Activated naive CD8-positive, alpha-beta T cell treated with anti-CD3 and anti-CD28 coated beads for 36 hours (primary cell): ENCODE results near the gene PAK5. TPM values are rescaled to one million over a fixed set of nuclear protein-coding genes. Genes with fewer than 3 reads are reported as not detected.
"Not testable (repeated sequence)": the region's sequence is repeated elsewhere in the genome, so short reads cannot be mapped to it uniquely, and the experiment has no call there.

Source experiments
- DNase-seq: peaks from one replicate; pipeline ENCODE4 v3.0.0; 2021
- H3K27ac Mint-ChIP-seq: one replicate; pipeline ENCODE4 v1.8.0; 2022; ENCODE audit warnings: mild to moderate bottlenecking, moderate library complexity, mixed read lengths
- H3K27me3 Mint-ChIP-seq: one replicate; pipeline ENCODE4 v1.8.0; 2022; ENCODE audit warnings: mild to moderate bottlenecking, mixed read lengths
- H3K36me3 Mint-ChIP-seq: one replicate; pipeline ENCODE4 v1.8.0; 2021; ENCODE audit warnings: mild to moderate bottlenecking, mixed read lengths
- H3K4me1 Mint-ChIP-seq: one replicate; pipeline ENCODE4 v1.8.0; 2021; ENCODE audit warnings: mixed read lengths
- H3K4me3 Mint-ChIP-seq: one replicate; pipeline ENCODE4 v1.8.0; 2022; ENCODE audit warnings: mild to moderate bottlenecking, moderate library complexity, mixed read lengths
- H3K9me3 Mint-ChIP-seq: one replicate; pipeline ENCODE4 v1.8.0; 2022; ENCODE audit warnings: mixed read lengths
- total RNA-seq, 2 experiments: library from RNA; stranded (reverse); gene quantifications; one replicate each; pipeline ENCODE4 v1.2.3, GENCODE V29; 2021

The PAK5 gene
- total RNA-seq, 2 experiments from 2014 or later, result not detected

DNA sequence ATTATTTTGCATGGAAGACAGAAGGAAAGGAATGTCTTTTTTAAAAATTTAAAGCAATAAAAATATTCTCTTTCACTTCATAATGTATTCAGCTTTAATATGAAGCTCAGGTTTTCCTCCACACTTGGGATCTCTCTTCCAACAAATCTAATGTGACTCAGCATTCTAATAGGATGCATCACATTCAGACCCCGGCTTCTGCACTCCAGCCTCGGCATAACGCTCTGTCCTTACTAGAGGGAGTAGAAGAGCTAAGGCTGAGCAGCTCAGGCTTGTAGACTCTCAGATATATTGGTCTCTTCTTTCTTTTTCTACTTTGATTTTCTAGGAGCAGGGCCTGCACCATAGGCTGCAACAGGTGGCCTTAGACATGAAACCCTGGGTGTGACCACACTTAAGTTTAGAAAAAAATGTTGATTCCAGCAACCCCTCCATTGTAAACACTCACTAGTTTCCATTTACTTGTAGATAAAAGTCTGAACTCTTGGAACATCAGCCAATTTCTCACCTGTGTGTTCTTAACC, 161.7 kb downstream of the PAK5 start:
- no peak for DNase-seq
- H3K27ac Mint-ChIP-seq, result no peak overlapping the region
- peaks cover 4% of the 10 kb centered on the region for H3K9me3 Mint-ChIP-seq
- H3K4me3 Mint-ChIP-seq, result no peak overlapping the region
- H3K4me1 Mint-ChIP-seq, result no peaks in the 10 kb centered on the region
- peaks cover 5% of the 10 kb centered on the region for H3K27me3 Mint-ChIP-seq
- H3K36me3 Mint-ChIP-seq, result no peaks in the 10 kb centered on the region

DNA sequence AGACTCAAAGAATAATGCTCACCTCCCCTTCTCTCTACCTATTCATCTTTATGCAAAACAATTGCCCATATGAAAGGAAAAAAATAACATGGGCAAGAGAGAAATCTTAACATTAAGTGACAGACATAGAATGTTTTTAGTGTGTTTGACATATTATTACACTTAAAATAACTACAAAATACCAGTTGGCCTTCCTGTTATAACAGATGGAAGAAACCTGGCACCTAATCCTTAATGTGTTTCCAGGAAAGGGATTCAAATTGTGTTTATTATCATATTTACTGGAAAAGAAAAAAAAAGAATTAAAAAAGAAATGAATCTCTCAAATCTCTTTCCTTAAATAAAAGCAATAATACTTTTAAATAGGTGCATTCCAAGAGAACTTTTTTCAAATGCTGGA, 165.9 kb downstream of the PAK5 start:
- Mint-ChIP-seq H3K4me1 (no peaks in the 10 kb centered on the region), H3K4me3 (no peak overlapping the region), H3K9me3 (peaks cover 4% of the 10 kb centered on the region), H3K36me3 (no peaks in the 10 kb centered on the region), H3K27ac (no peak overlapping the region), H3K27me3 (peaks cover 7% of the 10 kb centered on the region)
- DNase-seq, result no peak

DNA sequence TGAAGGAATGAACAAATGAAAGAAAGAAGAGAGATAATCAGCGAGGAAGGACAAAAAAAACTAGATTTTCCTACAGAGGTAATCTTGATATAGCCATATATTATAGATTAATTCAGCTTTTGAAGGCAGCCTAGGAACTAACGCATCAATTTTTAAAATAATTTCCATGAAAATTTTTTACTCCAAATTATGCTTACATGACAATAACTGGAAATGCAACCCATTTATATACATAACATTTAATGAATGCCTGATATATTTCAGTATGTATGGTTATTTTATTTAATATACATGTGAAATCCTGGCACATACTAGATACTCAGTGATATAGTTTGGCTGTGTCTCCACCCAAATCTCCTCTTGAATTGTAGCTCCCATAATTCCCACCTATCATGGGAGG, 166.8 kb downstream of the PAK5 start:
- Mint-ChIP-seq H3K9me3 (peaks cover 4% of the 10 kb centered on the region), H3K36me3 (no peaks in the 10 kb centered on the region), H3K27me3 (peaks cover 7% of the 10 kb centered on the region), H3K4me1 (no peaks in the 10 kb centered on the region), H3K27ac (no peak overlapping the region), H3K4me3 (no peak overlapping the region)
- DNase-seq, result no peak

DNA sequence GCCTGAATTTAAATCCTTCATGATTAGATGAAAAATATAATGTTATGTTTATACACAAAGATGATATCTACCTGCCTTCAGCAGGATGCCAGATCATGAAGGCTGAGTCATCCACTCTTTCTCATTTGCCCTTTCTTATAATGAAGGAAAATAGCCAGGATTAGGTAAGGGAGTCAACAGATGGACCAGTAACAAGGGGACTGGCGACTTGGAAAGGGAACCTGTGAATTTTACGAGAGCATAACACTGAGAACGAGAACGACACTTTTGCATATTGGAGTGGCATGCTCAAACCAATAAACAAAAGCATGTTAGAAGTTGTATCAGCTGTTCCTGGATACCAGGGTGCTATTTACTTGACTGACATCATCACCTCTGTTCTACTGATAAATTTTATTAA, 170.5 kb downstream of the PAK5 start:
- no peak for DNase-seq
- Mint-ChIP-seq H3K27me3 (peaks cover 7% of the 10 kb centered on the region), H3K27ac (no peak overlapping the region), H3K9me3 (peaks cover 2% of the 10 kb centered on the region), H3K4me3 (no peak overlapping the region), H3K4me1 (no peaks in the 10 kb centered on the region), H3K36me3 (no peaks in the 10 kb centered on the region)

DNA sequence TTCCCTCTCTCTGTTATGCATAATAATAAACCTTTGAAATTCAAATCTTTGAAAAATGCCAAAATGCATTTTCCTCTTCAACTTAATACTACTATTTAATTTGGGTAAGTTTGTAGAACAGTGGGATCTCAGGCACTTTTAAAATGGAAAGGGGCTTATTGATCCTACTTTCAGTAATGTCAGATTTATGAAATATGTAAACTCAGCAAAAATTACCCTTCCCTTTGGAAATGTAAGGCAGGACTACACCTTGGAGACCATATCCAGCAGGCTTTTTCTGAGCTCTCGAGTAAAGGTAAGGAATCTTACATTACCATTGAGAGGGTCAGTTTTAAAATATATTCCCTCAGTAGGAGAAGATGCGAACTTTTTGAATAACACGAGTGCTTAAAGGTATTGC, 175.5 kb downstream of the PAK5 start:
- H3K4me1 Mint-ChIP-seq, result no peaks in the 10 kb centered on the region

DNA sequence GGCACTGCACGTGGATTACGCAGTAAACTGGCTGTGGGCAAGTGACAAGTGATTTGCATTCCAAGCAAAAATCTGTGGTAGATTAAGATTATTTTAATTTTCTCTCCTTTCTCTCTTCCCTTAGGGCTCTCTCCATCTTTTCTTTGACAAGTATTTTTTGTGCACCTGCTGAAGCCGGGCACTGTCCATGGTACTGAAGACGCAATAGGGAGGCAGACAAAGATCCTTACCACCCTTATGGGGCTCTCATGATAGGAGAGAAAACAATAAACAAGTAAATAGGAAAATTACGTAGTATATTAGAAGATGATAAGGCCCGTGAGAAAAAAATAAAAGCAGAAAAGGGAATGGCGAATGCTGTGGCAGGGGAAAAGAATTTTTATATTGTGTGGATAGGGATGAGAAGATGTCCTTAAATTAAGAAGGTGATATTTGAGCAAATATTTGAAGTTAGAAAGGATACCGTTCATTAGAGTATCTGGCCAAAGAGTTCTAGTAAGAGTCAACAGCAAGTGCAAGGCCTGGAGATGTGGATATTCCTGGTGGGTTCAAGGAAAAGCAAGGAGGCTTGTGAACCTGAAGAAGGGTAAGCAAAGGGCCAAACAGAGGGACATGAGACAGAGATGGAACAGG, 178.5 kb downstream of the PAK5 start:
- H3K27ac Mint-ChIP-seq, result no peak overlapping the region
- H3K9me3 Mint-ChIP-seq, result peaks cover 6% of the 10 kb centered on the region
- no peaks in the 10 kb centered on the region for H3K36me3 Mint-ChIP-seq
- peaks cover 3% of the 10 kb centered on the region for H3K27me3 Mint-ChIP-seq
- H3K4me3 Mint-ChIP-seq, result no peak overlapping the region
- no peaks in the 10 kb centered on the region for H3K4me1 Mint-ChIP-seq
- no peak for DNase-seq

More for the DNA sequence above, 175.5 kb downstream of the PAK5 start:
- Mint-ChIP-seq H3K9me3 (peaks cover 6% of the 10 kb centered on the region), H3K36me3 (no peaks in the 10 kb centered on the region), H3K4me3 (no peak overlapping the region), H3K27me3 (no peaks in the 10 kb centered on the region), H3K27ac (no peak overlapping the region)
- no peak for DNase-seq

DNA sequence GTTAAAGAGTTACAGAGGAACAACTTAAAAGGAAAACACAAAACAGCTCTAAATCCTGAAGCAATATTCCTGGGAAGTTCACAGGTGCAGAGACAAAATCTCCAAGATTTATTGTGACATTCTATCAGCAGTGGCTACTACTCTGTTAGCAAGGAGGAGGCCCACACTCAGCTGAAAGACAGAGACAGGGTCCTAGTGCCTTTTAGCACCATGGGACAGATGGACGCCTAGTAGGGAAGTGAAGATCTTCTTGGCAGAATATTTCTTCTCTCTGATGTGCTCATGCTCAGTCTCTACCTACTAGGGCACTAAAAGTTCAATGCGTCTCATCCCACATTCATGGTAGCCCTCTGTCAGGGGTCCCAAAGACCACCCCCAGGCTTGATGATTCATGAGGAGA, 191.1 kb downstream of the PAK5 start:
- Mint-ChIP-seq H3K4me1 (no peaks in the 10 kb centered on the region), H3K36me3 (no peaks in the 10 kb centered on the region), H3K27ac (no peak overlapping the region), H3K4me3 (no peak overlapping the region), H3K27me3 (no peaks in the 10 kb centered on the region), H3K9me3 (no peaks in the 10 kb centered on the region)
- DNase-seq, result no peak

DNA sequence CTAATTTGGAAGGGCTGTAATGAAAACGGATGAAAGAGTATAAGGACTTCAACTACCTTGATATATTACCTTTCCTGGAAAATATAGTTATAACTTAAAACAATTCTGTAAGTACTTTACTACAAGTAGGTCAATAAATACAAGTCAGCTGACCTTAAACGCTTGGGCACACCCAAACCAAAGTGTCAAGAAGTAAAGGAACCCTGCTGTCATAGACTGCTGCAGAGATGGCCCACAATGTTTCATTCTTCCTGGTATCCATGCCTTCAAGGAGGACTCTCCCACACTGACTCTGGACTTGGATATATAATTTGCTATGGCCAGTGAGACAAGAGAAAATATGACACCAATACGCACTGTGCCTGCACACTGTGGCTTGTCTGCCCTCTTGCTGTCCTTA, 192.5 kb downstream of the PAK5 start:
- H3K4me3 Mint-ChIP-seq, result no peak overlapping the region
- no peaks in the 10 kb centered on the region for H3K4me1 Mint-ChIP-seq
- H3K27ac Mint-ChIP-seq, result no peak overlapping the region
- no peaks in the 10 kb centered on the region for H3K36me3 Mint-ChIP-seq
- no peaks in the 10 kb centered on the region for H3K9me3 Mint-ChIP-seq
- no peaks in the 10 kb centered on the region for H3K27me3 Mint-ChIP-seq
- DNase-seq, result no peak

DNA sequence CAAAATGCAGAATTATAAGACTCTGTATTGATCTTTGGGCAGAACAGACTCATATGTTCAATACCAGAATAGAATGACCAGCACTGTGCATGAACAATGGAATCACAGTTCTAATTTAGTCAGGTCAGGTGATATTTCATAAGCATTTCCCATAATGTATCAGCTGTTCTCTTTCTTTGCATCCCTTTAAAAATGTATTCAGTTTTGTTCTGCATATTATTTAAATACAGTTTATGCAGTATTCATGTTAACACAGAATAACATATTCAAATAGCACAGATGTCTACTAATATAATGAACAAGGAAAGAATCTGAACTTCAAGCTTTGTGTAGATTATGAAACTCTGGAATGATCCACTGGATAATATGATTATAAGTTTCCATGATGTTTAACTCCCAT, 196.0 kb downstream of the PAK5 start:
- no peaks in the 10 kb centered on the region for H3K27me3 Mint-ChIP-seq
- no peak for DNase-seq
- no peaks in the 10 kb centered on the region for H3K4me1 Mint-ChIP-seq
- no peak overlapping the region for H3K27ac Mint-ChIP-seq
- H3K36me3 Mint-ChIP-seq, result no peaks in the 10 kb centered on the region
- peaks cover 6% of the 10 kb centered on the region for H3K9me3 Mint-ChIP-seq
- H3K4me3 Mint-ChIP-seq, result no peak overlapping the region

DNA sequence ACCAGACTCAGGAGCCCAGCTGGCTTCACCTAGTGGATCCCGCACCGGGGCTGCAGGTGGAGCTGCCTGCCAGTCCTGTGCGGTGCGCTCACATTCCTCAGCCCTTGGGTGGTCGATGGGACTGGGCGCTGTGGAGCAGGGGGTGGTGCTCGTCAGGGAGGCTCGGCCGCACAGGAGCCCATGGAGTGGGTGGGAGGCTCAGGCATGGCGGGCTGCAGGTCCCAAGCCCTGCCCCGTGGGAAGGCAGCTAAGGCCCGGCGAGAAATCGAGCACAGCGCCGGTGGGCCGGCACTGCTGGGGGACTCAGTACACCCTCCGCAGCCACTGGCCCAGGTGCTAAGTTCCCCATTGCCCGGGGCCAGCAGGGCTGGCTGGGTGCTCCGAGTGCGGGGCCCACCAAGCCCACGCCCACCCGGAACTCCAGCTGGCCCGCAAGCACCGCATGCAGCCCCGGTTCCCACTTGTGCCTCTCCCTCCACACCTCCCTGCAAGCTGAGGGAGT, 197.3 kb downstream of the PAK5 start:
- H3K4me1 Mint-ChIP-seq, H3K4me3 Mint-ChIP-seq, H3K27ac Mint-ChIP-seq, DNase-seq, H3K36me3 Mint-ChIP-seq, H3K9me3 Mint-ChIP-seq, H3K27me3 Mint-ChIP-seq: not testable (repeated sequence)

DNA sequence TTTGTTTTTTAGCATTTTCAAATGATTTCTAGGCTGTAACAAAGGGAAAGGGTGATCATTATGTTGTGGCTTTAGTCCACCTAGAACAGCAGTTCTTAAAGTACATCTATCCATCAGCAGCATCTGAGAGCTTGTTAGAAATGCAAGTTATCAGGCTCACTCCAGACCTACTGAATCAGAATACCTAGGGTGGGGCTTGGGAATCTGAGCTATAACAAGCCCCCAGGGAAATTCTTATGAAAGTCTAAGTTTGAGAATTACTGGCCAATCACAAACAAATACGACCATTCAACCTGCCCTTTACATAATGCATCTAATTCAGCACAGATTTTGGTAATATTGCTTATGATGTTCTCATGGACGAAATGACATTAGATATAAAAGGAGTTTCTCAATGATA, 201.0 kb downstream of the PAK5 start:
- Mint-ChIP-seq H3K9me3 (peaks cover 6% of the 10 kb centered on the region), H3K27me3 (no peaks in the 10 kb centered on the region), H3K36me3 (no peaks in the 10 kb centered on the region), H3K4me3 (no peak overlapping the region), H3K27ac (no peak overlapping the region), H3K4me1 (no peaks in the 10 kb centered on the region)
- no peak for DNase-seq

DNA sequence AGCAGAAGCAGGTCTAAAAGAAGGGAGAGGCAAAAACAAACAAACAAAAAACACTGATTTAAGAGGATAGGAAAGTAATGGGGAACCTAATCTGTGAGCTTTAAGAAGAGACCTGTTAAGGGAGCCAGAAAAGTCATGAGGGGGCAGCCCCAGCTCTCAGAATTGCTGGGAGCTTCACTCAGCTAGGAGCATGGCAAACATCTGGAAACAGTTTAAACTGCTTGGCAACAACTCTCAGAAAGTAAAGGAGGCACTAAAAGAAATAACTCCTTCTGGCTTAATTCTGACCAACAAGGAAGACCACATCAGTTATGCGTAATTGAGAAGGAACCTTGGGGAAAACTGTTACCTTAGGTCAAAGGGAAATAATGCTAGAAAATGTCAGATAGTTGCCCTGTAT, 203.1 kb downstream of the PAK5 start:
- no peak overlapping the region for H3K27ac Mint-ChIP-seq
- H3K4me1 Mint-ChIP-seq, result no peaks in the 10 kb centered on the region
- H3K4me3 Mint-ChIP-seq, result no peak overlapping the region
- DNase-seq, result no peak
- H3K36me3 Mint-ChIP-seq, result no peaks in the 10 kb centered on the region
- H3K9me3 Mint-ChIP-seq, result peaks cover 4% of the 10 kb centered on the region
- H3K27me3 Mint-ChIP-seq, result no peaks in the 10 kb centered on the region

DNA sequence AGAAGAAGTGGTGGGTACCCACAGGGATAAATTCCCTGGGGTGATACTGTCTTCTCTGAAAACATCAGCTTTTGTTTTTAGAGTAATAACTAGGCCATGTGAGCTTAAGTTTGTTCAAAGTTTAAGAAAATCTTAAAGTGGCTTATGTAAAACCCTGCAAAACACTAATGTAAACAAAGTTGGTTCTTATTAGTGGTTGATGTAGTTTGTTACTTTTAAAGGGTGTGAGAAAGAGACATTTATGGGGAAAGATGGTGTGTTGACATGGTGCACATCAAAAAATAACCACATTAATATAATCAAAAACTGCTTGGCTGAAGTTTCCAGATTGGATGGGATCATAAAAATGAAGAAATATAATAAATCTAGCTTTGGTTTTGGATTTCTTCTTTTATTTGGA, 204.5 kb downstream of the PAK5 start:
- H3K4me3 Mint-ChIP-seq, result no peak overlapping the region

DNA sequence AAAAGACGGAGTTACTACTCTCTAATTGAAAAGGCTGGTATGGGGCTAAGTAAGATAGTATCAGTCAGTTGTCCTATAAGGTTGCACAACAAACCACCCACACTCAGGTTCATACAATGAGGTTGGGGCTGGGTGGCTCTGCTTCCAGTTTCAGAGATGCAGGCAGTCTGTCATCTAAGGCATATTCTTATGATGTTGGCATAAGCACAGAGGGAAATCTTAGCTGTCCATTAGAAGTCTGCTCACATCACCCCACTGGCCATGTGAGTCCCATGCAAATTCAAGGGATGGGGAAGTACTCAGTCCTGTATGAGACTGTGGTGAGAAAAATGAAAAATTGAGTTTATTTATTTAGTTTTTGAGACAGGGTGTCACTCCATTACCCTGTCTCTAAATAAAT, 205.9 kb downstream of the PAK5 start:
- H3K4me3 Mint-ChIP-seq, result no peak overlapping the region
- H3K4me1 Mint-ChIP-seq, result no peaks in the 10 kb centered on the region
- H3K9me3 Mint-ChIP-seq, result no peaks in the 10 kb centered on the region
- H3K27ac Mint-ChIP-seq, result no peak overlapping the region
- no peaks in the 10 kb centered on the region for H3K36me3 Mint-ChIP-seq
- no peak for DNase-seq
- no peaks in the 10 kb centered on the region for H3K27me3 Mint-ChIP-seq

More for the DNA sequence above, 204.5 kb downstream of the PAK5 start:
- no peaks in the 10 kb centered on the region for H3K36me3 Mint-ChIP-seq
- no peaks in the 10 kb centered on the region for H3K27me3 Mint-ChIP-seq
- H3K4me1 Mint-ChIP-seq, result no peaks in the 10 kb centered on the region
- no peak overlapping the region for H3K27ac Mint-ChIP-seq
- no peak for DNase-seq
- no peaks in the 10 kb centered on the region for H3K9me3 Mint-ChIP-seq

DNA sequence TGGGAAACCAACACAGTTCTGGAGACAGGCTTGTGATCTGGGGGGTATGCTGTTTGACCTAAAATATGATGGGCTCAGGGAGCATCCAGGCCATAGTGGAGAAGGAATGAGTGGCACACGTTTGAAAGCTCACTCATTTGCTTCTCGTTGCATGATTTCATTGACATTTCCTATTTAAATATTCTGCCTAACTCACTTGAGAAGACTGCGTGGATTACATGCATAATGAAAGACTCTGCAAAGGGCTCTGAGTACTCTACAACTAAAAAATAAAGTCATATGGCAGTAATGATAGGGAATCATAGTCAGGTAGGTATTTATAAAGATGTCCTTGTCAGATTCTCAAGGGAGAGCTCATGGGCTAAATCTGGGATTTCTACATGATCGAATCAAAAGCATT, 206.6 kb downstream of the PAK5 start:
- Mint-ChIP-seq H3K27ac (no peak overlapping the region), H3K27me3 (no peaks in the 10 kb centered on the region)

DNA sequence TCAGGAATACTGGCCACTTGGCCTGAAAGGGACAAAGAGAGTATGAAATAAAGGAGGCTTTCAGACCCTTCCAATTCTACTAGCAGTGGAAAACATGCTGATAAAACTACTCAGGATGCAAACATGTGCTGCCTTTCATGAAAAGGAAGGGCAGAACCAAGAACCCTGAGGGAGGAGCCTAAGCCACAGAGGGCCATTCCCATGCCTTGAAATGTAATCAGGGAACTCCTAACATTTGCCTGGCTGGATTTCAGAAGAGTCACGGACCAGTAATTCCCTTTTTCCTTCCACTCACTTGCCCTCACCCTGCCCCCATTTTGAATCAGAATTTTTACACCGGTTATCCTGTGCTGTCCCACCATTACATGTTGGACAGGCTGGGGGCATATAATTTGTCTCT, 208.3 kb downstream of the PAK5 start:
- H3K4me3 Mint-ChIP-seq, result no peak overlapping the region
- peaks cover under 1% of the 10 kb centered on the region for H3K27me3 Mint-ChIP-seq
- H3K36me3 Mint-ChIP-seq, result no peaks in the 10 kb centered on the region
- H3K4me1 Mint-ChIP-seq, result no peaks in the 10 kb centered on the region
- H3K9me3 Mint-ChIP-seq, result no peaks in the 10 kb centered on the region
- H3K27ac Mint-ChIP-seq, result no peak overlapping the region
- DNase-seq, result no peak

More for the DNA sequence above, 206.6 kb downstream of the PAK5 start:
- Mint-ChIP-seq H3K4me3 (no peak overlapping the region), H3K36me3 (no peaks in the 10 kb centered on the region), H3K9me3 (no peaks in the 10 kb centered on the region), H3K4me1 (no peaks in the 10 kb centered on the region)
- no peak for DNase-seq
